ENCODE results near the gene HJV.
"Not testable (repeated sequence)": the region's sequence is repeated elsewhere in the genome, so short reads cannot be mapped to it uniquely, and the experiment has no call there.

DNA sequence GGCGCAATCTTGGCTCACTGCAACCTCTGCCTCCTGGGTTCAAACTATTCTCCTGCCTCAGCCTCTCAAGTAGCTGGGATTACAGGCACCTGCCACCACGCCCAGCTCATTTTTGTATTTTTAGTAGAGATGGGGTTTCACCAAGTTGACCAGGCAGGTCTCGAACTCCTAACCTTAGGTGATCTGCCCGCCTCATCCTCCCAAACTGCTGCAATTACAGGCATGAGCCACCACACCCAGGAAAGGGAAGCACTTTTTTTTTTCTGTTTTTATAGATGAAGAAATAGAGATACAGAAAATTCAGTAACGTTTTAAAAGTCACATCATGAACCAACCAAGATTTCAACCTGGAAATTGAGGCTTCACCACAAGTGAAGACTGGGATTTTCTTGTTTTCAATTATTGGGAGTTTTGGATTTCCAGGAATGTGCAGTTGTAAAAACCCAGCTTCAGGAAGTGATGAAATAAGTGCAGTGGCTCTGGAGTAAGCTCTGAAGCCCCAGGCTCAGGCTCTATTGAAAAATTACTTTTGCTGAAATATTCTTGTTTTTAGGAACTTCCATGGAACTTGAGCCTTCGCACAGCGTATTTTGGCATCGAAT, 27.1 kb upstream of the HJV start:
- TF ChIP-seq CTCF (IDR thresholded peaks at IDR 0.05; ENCODE audit: control extremely low read depth in 1 of 3, insufficient read depth in 1 of 3, low read depth in 1 of 3, low read length in 3 of 3); EP300 (IDR thresholded peaks at IDR 0.05; ENCODE audit: borderline replicate concordance in 1 of 2, low read depth in 2 of 2, low read length in 2 of 2); SIN3A (conservative IDR thresholded peaks at IDR 0.05 in 1 of 2, IDR thresholded peaks at IDR 0.05 in 1 of 2; ENCODE audit: low read depth in 1 of 2, low read length in 2 of 2); POLR2AphosphoS5 (IDR thresholded peaks at IDR 0.05; ENCODE audit: low read depth, low read length); SIX5 (IDR thresholded peaks at IDR 0.05; ENCODE audit: low read depth, low read length); CEBPB (IDR thresholded peaks at IDR 0.05; ENCODE audit: low read depth, low read length); TCF12 (IDR thresholded peaks at IDR 0.05; ENCODE audit: low read depth, low read length); EZH2 (IDR thresholded peaks at IDR 0.05; ENCODE audit: low read depth, low read length, severe bottlenecking): not testable (repeated sequence)
